Measurements from ENCODE around the gene PNMA8A. TPM values are rescaled to one million over a fixed set of nuclear protein-coding genes. Genes with fewer than 3 reads are reported as not detected.

The PNMA8A gene
- polyA plus RNA-seq, 1 donor: 43.2 TPM

- DNase-seq: peak; percentile 52
These were observed 21.5 kb upstream of the PNMA8A start for GRCh38 chr19:46492841-46493235.

DNA sequence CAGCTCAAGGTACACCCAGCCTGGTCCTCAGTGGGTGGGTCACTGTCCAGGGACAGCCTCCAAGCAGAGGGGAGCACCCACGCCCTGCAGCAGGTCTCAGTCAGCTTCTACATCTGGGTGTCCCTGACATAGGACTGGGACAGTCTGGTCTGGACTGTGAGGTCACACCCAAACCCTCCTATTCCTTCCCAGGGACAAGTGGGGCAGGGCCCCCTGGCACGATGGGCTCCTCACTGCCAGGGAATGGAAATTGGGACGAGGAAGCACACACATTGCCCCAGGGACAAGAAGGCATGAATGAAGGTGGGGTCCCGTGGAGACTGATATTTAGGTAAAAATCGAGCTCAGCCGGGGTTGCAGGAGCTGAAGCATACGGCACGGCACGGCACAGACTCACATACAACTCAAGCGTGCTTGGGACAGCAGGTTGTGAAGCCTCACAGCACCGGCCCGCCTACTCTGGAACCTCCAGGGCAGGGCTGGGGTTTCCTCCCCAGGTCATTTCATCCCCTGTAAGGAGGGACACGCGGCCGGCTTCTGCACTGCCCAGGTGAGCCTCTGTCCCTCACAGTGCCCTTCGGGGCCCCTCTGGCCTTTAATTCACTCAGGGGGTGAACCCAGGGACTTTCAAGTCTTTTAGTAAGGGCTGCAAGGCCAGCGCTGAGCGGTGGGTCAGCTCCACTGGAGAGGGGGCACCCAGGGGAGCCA lies 20.8 kb upstream of the PNMA8A start:
- no peak for DNase-seq

DNA sequence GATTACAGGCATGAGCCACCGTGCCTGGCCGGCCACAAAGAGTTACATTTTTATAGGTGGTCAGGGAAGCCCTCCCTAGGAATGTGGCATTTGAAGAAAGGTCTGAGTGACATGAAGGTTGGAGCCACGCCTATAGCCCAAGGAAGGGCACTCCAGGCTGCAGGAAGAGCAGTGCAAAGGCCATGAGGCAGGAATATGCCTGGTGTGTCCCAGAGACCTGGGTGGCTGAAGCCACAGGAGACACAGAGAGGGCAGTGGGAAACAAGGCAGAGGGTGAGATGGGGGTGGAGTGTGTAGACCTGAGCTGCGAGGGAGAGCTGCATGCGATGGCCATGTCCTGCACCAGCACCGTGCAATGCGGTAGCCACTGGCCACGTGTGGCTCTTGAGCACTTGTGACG lies 19.4 kb upstream of the PNMA8A start:
- DNase-seq: no peak

GRCh38 chr19:46489445-46490272 lies 18.3 kb upstream of the PNMA8A start:
- DNase-seq: no peak

- no peak for DNase-seq
These were observed 17.2 kb upstream of the PNMA8A start for GRCh38 chr19:46488551-46488950.

GRCh38 chr19:46487802-46488445 lies 16.6 kb upstream of the PNMA8A start:
- peak; percentile 84 for DNase-seq

DNA sequence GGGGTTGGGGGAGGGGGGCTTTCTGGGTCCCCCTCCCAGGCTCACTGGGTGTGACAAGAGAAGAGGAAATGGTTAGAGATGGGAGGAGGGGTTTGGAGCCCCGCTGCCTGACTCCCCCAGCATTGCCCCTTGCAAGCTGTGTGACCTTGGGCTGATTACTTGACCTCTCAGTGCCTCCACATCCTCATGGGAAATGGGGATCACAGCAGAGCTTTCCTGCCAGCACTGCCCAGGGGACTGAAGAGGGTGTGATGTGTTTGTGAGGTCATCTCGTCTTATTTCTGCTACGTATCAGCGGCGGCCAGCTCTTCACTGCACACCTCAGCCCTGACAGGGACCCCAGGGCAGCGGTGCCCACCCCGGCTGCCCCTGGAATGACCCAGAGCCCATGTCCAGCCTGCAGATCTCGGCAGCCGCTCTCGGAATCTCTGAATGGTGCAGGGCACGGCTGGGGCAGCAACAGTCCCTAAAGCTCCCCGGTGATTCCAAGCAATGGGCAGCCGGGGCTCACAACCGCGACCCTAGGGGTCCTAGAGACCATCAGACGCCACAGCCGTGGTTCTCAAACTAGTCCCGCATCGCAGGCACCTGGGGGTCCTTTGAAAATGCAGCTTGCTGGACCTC lies 15.9 kb upstream of the PNMA8A start:
- no peak for DNase-seq

GRCh38 chr19:46486358-46486757 lies 15.0 kb upstream of the PNMA8A start:
- DNase-seq: no peak

- no peak for DNase-seq
These were observed 13.3 kb upstream of the PNMA8A start for GRCh38 chr19:46484656-46485055.

DNA sequence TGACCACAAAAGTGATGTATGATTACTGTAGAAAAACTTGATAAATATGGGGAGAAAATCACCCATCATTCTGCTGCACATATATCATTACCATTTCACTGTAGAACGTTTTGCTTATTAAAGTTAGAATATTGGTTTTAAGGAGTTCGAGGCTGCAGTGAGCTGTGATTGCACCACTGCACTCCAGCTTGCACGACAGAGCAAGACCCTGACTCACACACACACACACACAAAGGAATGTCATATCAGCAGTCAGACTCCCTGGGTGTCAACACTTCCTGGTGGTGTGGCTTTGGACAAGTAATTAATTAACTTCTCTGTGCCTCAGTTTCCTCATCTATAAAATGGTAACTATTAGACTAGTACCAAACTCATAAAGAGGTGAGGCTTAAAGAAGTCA lies 11.3 kb upstream of the PNMA8A start:
- DNase-seq: no peak

- DNase-seq: peak; percentile 90
These were observed 10.6 kb upstream of the PNMA8A start for GRCh38 chr19:46481947-46482346.

- DNase-seq: no peak
These were observed 10.0 kb upstream of the PNMA8A start for GRCh38 chr19:46481223-46481848.

GRCh38 chr19:46480415-46480814 lies 9.1 kb upstream of the PNMA8A start:
- DNase-seq: peak; percentile 94

DNA sequence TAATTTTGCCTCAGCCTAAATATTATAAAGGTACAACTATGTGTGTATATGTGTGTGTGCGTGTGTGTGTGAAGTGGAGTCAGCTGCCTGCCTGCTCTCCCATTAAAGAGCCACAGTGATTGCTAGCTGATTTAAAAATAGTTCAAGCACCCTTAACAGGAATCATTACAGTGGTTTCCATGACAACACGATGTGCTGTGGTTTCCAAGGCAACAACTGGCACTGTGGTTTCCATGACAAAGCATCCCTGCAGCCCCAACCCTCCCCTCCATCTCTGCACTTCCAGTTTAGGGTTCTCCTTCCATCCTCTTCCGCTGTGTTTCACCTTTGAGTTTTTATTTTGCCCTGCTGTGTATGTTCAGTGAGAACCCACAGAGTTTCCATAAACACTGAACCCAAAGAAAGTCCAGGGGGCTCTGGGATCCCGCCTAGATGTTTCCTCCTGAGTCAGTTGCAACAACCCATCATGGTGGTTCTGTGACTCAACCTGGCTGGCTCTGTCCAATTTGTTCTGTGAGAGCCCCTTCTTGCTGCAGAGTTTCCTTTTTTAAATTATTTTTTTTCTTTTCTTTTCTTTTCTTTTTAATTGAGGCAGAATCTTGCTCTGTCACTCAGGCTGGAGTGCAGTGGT lies 7.1 kb upstream of the PNMA8A start:
- no peak for DNase-seq

- no peak for DNase-seq
These were observed 4.6 kb upstream of the PNMA8A start for GRCh38 chr19:46475986-46476385.

DNA sequence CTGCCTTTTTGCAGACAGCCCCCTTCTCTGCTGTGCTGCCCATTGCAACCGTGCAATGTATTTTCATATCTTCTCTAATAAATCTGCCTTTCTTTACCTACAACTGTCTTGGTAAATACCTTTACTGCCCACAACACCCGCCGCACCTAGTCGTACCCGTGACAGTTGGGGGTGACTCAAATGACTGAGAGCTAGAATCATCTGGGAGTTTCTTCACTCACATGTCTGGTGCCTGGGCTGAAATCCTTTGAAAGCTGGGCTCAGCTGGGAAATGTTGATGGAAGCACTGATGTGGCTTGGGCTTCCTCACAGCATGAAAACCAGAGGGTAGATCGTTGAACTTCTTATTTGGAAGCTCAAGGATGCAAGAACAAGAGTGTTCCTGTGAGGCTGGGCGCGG lies 2.8 kb upstream of the PNMA8A start:
- DNase-seq: no peak

- DNase-seq: no peak
These were observed 1.2 kb upstream of the PNMA8A start for GRCh38 chr19:46472592-46472991.

DNA sequence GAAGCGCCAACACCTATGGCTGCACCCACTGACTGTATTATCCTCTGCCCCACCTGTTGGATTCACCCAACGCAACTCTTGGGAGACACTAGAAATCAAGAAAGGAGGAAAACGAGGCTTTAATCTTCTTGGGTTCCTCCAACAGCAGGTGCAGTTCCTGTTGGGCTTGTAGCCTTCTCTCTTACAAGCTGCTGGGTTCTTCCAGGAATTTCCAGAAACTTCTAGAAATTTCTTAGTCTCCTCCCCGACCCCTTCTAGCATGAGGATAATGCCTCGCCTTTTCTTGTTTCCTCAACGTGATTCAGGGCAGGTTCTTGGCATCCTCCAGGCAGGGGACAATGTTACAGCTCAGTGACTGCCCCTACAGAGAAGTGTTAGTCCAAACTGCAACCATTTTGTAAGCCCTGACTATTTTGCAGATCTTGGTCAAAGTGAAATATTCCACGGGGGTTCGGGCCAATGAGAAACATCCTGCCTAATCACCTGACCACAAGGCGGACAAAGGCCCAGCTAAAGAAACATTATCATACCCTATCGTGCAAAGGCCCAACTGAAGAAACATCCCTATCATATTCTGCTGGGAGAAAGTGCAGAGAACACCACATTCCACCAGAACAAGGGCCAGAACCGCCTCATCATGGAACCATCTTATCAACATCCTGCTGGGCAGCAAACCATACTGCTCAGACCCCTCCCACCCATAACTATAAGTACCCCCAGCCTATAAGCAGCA lies 614 bp upstream of the PNMA8A start:
- no peak for DNase-seq

GRCh38 chr19:46470376-46470775 lies 987 bp downstream of the PNMA8A start:
- no peak for DNase-seq

- DNase-seq: no peak
These were observed 1.7 kb downstream of the PNMA8A start for GRCh38 chr19:46469541-46470185.

Data from hindlimb muscle (tissue), 1 donor.